GM18517 (cell line): ENCODE measurements around the gene PRKCE.

Experiments used
- ATAC-seq: cut with Tn5 transposase; IDR thresholded peaks from one replicate; pipeline ENCODE4 v1.9.1; 2021; ENCODE audit warnings: mild to moderate bottlenecking, moderate library complexity; ENCODE audit not compliant: unreplicated experiment

PRKCE gene

GRCh38 chr2:45979065-45979464, 327.6 kb downstream of the PRKCE start:
- no peak for ATAC-seq

GRCh38 chr2:45980161-45980865, 328.8 kb downstream of the PRKCE start:
- no peak for ATAC-seq

- ATAC-seq, result no peak
Observed at GRCh38 chr2:45981384-45981930, 330.0 kb downstream of the PRKCE start.

- no peak for ATAC-seq
Observed at GRCh38 chr2:45982096-45982495, 330.6 kb downstream of the PRKCE start.

- ATAC-seq, result no peak
Observed at GRCh38 chr2:45983213-45983612, 331.7 kb downstream of the PRKCE start.

- no peak for ATAC-seq
Observed at GRCh38 chr2:45984366-45984765, 332.9 kb downstream of the PRKCE start.

- no peak for ATAC-seq
Observed at GRCh38 chr2:45984896-45985473, 333.5 kb downstream of the PRKCE start.

GRCh38 chr2:45986509-45986908, 335.0 kb downstream of the PRKCE start:
- no peak for ATAC-seq

- no peak for ATAC-seq
Observed at GRCh38 chr2:45987856-45988255, 336.4 kb downstream of the PRKCE start.

GRCh38 chr2:45988879-45989278, 337.4 kb downstream of the PRKCE start:
- no peak for ATAC-seq

- no peak for ATAC-seq
Observed at GRCh38 chr2:45990131-45990530, 338.7 kb downstream of the PRKCE start.

GRCh38 chr2:45992021-45992740, 340.7 kb downstream of the PRKCE start:
- no peak for ATAC-seq

- ATAC-seq, result no peak
Observed at GRCh38 chr2:45992741-45993475, 341.4 kb downstream of the PRKCE start.

- no peak for ATAC-seq
Observed at GRCh38 chr2:45993476-45993991, 342.1 kb downstream of the PRKCE start.

GRCh38 chr2:45994060-45994459, 342.6 kb downstream of the PRKCE start:
- ATAC-seq, result no peak

- ATAC-seq, result no peak
Observed at GRCh38 chr2:46000660-46001059, 349.2 kb downstream of the PRKCE start.

GRCh38 chr2:46001290-46001689, 349.8 kb downstream of the PRKCE start:
- no peak for ATAC-seq

- ATAC-seq, result no peak
Observed at GRCh38 chr2:46001741-46002506, 350.4 kb downstream of the PRKCE start.

GRCh38 chr2:46002507-46002883, 351.0 kb downstream of the PRKCE start:
- ATAC-seq, result no peak

- no peak for ATAC-seq
Observed at GRCh38 chr2:46002947-46003346, 351.5 kb downstream of the PRKCE start.
